Limb (tissue), 2 donors: ENCODE data around the gene MUSTN1.

Source experiments
- DNase-seq, 2 donors: peaks; one replicate each; pipeline ENCODE4 v3.0.0-alpha.2; 2016; ENCODE audit errors: extremely low spot score in 2 of 2

The MUSTN1 gene

GRCh38 chr3:52786330-52787215 lies 48.2 kb downstream of the MUSTN1 start:
- no peak for DNase-seq

GRCh38 chr3:52784931-52785590 lies 49.8 kb downstream of the MUSTN1 start:
- DNase-seq, result peak in 1 of 2 donors; percentile 17

- peak in 1 of 2 donors; percentile 13 for DNase-seq
Observed at GRCh38 chr3:52784021-52784621, 50.7 kb downstream of the MUSTN1 start.

GRCh38 chr3:52783211-52783555 lies 51.6 kb downstream of the MUSTN1 start:
- no peak for DNase-seq
